Activated CD4-positive, alpha-beta T cell treated with anti-CD3 and anti-CD28 coated beads, Interleukin-2, amount 10 ng/mL, durations not matched to agents 7 days and 5 days (primary cell): ENCODE results near the gene NREP. TPM values are rescaled to one million over a fixed set of nuclear protein-coding genes. Genes with fewer than 3 reads are reported as not detected.

ENCODE experiments used
- CTCF ChIA-PET: fragments of 350-600 bp; sonication (Branson Sonifier 250); formaldehyde crosslinking; loops from one replicate; lab custom pipeline; 2021; ENCODE audit warnings: antibody characterized with exemption; lab: Charles Lee
- POLR2A ChIA-PET: fragments of 350-600 bp; sonication (Branson Sonifier 250); formaldehyde crosslinking; loops from one replicate; lab custom pipeline; 2021; ENCODE audit warnings: antibody characterized with exemption; lab: Charles Lee
- DNase-seq: peaks from one replicate; pipeline ENCODE4 v3.0.0-alpha.2; 2020
- H3K27ac Mint-ChIP-seq: one replicate; pipeline ENCODE4 v1.8.0; 2021; ENCODE audit warnings: mild to moderate bottlenecking, moderate library complexity, mixed read lengths
- H3K27me3 Mint-ChIP-seq: one replicate; pipeline ENCODE4 v1.8.0; 2021; ENCODE audit warnings: mixed read lengths
- H3K36me3 Mint-ChIP-seq: one replicate; pipeline ENCODE4 v1.8.0; 2021; ENCODE audit warnings: low read depth, mixed read lengths
- H3K4me1 Mint-ChIP-seq: one replicate; pipeline ENCODE4 v1.8.0; 2021; ENCODE audit warnings: mixed read lengths
- H3K4me3 Mint-ChIP-seq: one replicate; pipeline ENCODE4 v1.8.0; 2021; ENCODE audit warnings: mild to moderate bottlenecking, moderate library complexity, mixed read lengths
- H3K9me3 Mint-ChIP-seq: one replicate; pipeline ENCODE4 v1.8.0; 2021; ENCODE audit warnings: mixed read lengths
- total RNA-seq, 2 experiments: library from RNA; stranded (reverse); gene quantifications; one replicate each; pipeline ENCODE4 v1.2.3, GENCODE V29; 2021

Gene NREP
- total RNA-seq, 2 experiments from 2014 or later = 22.8 to 27.3 TPM

DNA sequence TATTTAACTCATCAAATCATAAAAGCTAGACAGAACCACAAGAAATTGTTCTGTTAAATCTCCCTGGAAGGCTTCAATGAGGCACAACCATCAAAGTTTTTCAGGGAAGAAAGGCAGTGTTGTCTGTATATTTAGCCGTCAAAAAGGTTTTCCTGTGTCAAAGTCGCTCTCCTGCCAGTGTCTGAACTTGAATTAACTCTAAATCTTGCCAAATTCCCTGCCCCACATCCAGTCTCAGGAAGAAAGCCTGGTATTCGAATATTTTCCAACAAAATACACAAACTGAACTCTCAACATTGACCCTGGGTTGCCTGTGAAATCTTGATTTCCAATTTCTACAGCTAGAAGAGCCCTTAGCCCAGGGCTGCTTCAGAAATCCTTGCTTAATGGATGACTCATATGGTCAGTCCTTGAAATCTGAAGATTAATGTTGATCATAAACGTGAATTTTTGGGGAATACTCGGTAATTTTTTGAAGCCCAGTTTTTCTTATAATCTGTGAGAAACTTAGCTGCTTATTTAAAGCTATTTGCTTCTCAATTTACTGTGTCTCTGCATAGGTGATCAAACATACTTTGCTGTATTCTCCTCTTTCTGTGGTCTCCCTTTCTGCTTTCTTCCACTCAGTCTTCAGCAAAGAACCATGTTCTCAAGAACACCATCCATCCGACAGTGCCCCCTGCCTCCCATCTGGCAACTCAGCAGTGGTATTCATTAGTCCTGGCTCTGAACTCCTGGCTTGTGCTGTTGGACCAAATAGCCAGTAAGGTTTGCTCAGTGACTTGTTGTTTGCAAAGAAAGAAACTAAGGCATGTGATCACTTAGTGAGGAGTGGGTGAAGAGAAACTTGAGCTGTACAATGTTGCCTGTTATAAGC lies 58.9 kb downstream of the NREP start:
- CTCF ChIA-PET = interaction anchor here (1.1 to 1.2 kb wide), 2 partner anchors 57 to 160 kb away, joined by 3 read pairs; no protein-coding TSS in a partner anchor
- POLR2A ChIA-PET = interaction anchor here (0.5 kb wide), 1 partner anchor 61 kb away, joined by 3 read pairs; no protein-coding TSS in a partner anchor

DNA sequence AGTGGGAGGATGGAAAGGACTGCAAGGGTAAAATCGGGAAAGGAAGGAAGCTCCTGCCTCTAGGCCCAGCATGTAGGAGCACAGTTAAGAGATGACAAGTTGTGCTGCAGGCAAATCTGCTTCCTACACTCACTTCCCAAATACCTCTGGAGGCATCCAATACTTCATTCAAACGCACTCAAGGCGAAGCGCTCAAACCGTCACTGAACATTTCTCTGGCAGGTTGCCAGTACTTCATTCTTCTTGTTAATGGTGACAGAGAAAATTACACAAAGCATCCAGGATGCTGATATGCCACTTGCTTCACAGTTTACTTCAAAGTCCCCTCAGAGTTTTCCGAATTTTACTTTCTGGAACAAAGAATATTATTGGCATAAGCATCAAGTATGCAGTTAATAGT lies 59.8 kb downstream of the NREP start:
- H3K4me1 Mint-ChIP-seq = no peaks in the 10 kb centered on the region
- no peak for DNase-seq
- H3K9me3 Mint-ChIP-seq = no peaks in the 10 kb centered on the region
- ChIA-PET POLR2A (no interaction called here), CTCF (no interaction called here)
- no peak overlapping the region for H3K4me3 Mint-ChIP-seq
- no peak overlapping the region for H3K27ac Mint-ChIP-seq
- H3K36me3 Mint-ChIP-seq = no peaks in the 10 kb centered on the region
- peaks cover 15% of the 10 kb centered on the region for H3K27me3 Mint-ChIP-seq

More for the DNA sequence above, 58.9 kb downstream of the NREP start:
- Mint-ChIP-seq H3K27me3 (peaks cover 11% of the 10 kb centered on the region), H3K27ac (no peak overlapping the region), H3K36me3 (no peaks in the 10 kb centered on the region), H3K4me1 (peaks cover 1% of the 10 kb centered on the region), H3K4me3 (no peak overlapping the region), H3K9me3 (no peaks in the 10 kb centered on the region)
- DNase-seq = no peak

DNA sequence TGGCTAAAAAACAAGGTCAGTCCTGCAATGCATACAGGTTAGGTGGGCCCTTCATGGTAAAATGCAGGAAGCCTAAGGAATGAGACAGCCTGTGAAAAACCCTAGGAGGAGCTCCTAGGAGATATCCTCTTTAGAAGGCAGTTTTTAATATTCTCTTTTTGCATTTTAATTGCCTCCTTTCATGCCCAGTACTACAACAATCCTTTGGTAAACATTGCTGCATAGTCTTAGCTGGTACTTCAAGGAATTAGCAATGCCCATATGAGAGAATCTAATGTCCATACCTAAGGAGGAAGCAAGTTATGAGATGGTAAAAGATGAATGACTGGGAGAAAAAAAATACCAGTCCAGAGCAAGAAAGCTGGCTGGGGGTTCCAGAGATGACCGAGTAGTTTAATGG lies 61.0 kb downstream of the NREP start:
- Mint-ChIP-seq H3K36me3 (no peaks in the 10 kb centered on the region), H3K9me3 (no peaks in the 10 kb centered on the region), H3K4me1 (peaks cover 4% of the 10 kb centered on the region), H3K4me3 (no peak overlapping the region), H3K27me3 (peaks cover 14% of the 10 kb centered on the region), H3K27ac (no peak overlapping the region)
- ChIA-PET CTCF (no interaction called here), POLR2A (no interaction called here)
- DNase-seq = no peak

DNA sequence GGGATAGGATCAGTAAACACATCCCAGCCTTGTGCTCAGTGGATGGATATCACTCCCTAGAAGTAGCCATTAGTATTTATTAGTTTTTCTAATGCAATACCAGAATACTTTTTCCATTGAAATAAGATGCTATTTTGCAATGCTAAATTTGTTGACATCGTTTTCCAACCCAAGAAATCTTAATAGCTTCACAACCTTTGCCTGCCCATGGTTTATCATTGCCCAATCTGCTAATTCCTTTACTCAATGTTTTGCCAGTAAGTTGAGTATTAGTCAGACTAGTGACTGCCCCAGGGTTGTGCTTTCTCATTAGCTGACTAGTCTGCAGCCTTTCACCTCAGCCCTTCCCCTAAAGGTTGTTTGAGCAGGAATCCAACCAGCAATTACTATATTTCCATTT lies 62.9 kb downstream of the NREP start:
- H3K4me3 Mint-ChIP-seq = no peak overlapping the region
- POLR2A ChIA-PET = no interaction called here
- CTCF ChIA-PET = interaction anchor here (0.6 to 0.8 kb wide), 2 partner anchors 24 to 329 kb away, joined by 3 to 9 read pairs; no protein-coding TSS in a partner anchor
- peaks cover 12% of the 10 kb centered on the region for H3K27me3 Mint-ChIP-seq
- H3K9me3 Mint-ChIP-seq = no peaks in the 10 kb centered on the region
- DNase-seq = no peak
- H3K4me1 Mint-ChIP-seq = peaks cover 4% of the 10 kb centered on the region
- no peaks in the 10 kb centered on the region for H3K36me3 Mint-ChIP-seq
- no peak overlapping the region for H3K27ac Mint-ChIP-seq

DNA sequence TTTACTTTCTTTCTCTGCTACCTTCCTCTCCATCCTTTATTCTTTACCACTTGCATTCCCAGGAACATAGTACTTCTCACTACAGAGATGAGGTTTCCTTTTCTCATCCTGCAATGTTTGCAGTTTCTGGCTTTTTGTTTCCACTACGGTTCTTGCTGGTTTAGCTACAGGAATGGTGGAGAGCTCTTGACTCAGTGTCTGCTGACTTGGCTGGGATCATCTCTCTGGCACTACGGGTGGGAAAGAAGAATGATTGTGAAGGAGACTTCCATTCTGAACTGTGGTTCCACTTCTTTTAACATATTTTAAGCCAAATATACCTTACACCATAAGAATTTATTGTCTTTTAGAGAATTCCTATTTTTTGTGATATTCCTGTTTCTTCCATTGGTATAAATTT lies 65.1 kb downstream of the NREP start:
- no peak for DNase-seq
- Mint-ChIP-seq H3K36me3 (no peaks in the 10 kb centered on the region), H3K4me1 (peaks cover 4% of the 10 kb centered on the region), H3K9me3 (no peaks in the 10 kb centered on the region), H3K27me3 (peaks cover 12% of the 10 kb centered on the region), H3K27ac (no peak overlapping the region), H3K4me3 (no peak overlapping the region)
- CTCF ChIA-PET = interaction anchor here (0.7 kb wide), 1 partner anchor 139 kb away, joined by 3 read pairs; no protein-coding TSS in a partner anchor
- POLR2A ChIA-PET = no interaction called here

DNA sequence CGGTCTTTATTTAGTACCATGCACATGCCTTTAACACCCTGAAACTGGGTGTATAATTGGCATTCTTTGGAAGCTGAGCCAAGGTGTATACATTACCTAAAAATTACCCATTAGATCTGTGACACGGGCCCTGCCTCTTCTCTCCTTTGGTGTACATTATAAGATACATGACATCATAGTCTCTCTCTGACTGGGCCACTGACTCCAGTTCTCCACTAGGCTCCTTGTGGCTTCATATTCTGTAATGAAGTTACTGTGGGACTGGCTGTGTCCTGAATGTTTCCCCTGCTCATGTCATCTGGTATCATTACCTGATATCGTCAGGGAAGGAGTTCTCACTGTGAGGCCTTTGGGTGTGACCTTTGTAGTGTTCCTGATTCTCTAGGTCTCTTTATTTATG lies 65.5 kb downstream of the NREP start:
- POLR2A ChIA-PET = no interaction called here
- Mint-ChIP-seq H3K4me3 (no peak overlapping the region), H3K4me1 (peaks cover 4% of the 10 kb centered on the region), H3K36me3 (no peaks in the 10 kb centered on the region), H3K9me3 (no peaks in the 10 kb centered on the region), H3K27me3 (peaks cover 12% of the 10 kb centered on the region), H3K27ac (no peak overlapping the region)
- DNase-seq = no peak
- CTCF ChIA-PET = interaction anchor here (0.7 kb wide), 1 partner anchor 139 kb away, joined by 3 read pairs; no protein-coding TSS in a partner anchor

DNA sequence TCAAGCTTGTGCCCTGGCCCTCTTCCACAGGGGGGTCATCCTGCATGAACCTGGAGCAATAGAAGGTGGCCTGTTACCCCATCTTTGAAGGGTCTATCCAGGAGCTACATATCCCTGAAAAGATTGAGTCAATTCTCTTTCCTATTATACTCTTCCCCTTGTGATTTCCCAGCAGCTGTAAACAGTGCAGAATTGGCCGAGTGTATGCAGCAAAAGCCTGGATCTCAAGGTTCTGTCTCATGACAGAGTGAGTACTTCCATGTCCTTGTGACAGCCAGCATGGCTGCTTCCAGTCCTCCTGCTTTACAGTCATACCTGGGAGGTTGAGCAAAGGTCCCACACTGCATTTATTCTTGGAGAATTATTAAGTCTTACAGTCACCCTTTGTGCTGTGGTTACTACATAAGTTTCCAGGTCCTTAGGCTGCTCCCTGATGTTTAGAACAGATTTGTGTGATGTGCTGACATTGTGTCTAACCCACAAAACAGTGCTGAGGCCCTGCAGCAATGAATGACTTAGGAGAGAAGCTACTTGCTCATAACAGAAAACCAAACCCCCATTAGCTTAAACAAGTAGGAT lies 67.5 kb downstream of the NREP start:
- Mint-ChIP-seq H3K4me1 (peaks cover 4% of the 10 kb centered on the region), H3K9me3 (no peaks in the 10 kb centered on the region), H3K4me3 (no peak overlapping the region), H3K27me3 (peaks cover 11% of the 10 kb centered on the region), H3K27ac (no peak overlapping the region), H3K36me3 (no peaks in the 10 kb centered on the region)
- DNase-seq = no peak
- ChIA-PET CTCF (no interaction called here), POLR2A (no interaction called here)

DNA sequence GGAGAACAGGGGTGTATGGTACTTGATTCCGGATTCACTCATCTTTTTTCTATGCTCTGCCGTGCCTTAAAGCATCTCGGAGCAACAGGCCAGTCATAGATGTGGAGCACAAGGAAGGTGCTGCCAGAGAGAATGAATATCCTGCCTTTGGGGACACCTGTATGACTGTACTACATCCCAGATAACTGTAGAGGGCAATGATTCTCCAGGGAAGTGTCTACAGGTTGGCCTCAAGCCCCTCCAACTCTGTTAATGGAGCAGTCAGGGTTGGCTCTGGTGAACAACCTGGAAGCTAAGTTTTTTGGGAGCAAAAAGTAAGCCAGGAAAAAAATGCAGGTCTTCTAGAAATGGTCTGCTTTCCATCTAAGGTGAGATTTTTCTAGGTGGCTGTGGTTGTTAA lies 71.0 kb downstream of the NREP start:
- no peaks in the 10 kb centered on the region for H3K9me3 Mint-ChIP-seq
- H3K27me3 Mint-ChIP-seq = no peaks in the 10 kb centered on the region
- ChIA-PET POLR2A (no interaction called here), CTCF (no interaction called here)
- DNase-seq = peak; percentile 11
- H3K4me1 Mint-ChIP-seq = no peaks in the 10 kb centered on the region
- no peak overlapping the region for H3K4me3 Mint-ChIP-seq
- no peak overlapping the region for H3K27ac Mint-ChIP-seq
- no peaks in the 10 kb centered on the region for H3K36me3 Mint-ChIP-seq

DNA sequence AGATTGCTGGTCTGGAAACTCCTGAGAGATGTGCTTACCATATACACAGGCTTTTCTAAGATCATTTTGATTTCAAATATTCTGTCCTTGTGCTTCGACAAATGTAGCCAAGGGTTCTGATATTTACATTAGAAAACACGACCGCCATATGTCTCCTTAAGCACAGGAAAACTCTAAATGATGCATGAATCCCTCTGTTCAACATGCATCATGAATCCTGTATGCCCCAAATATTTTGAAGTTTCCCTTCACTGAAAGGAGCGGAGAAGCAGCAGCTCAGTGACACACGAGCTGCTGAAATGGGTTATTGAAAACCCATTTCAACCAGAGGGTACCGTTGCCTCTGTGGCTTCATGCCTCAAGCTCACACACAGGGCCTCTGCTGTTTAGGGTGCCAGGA lies 74.4 kb downstream of the NREP start:
- H3K9me3 Mint-ChIP-seq = no peaks in the 10 kb centered on the region
- CTCF ChIA-PET = no interaction called here
- peaks cover 6% of the 10 kb centered on the region for H3K27me3 Mint-ChIP-seq
- no peak for DNase-seq
- H3K36me3 Mint-ChIP-seq = no peaks in the 10 kb centered on the region
- POLR2A ChIA-PET = no interaction called here
- H3K4me1 Mint-ChIP-seq = no peaks in the 10 kb centered on the region
- no peak overlapping the region for H3K4me3 Mint-ChIP-seq
- H3K27ac Mint-ChIP-seq = no peak overlapping the region

DNA sequence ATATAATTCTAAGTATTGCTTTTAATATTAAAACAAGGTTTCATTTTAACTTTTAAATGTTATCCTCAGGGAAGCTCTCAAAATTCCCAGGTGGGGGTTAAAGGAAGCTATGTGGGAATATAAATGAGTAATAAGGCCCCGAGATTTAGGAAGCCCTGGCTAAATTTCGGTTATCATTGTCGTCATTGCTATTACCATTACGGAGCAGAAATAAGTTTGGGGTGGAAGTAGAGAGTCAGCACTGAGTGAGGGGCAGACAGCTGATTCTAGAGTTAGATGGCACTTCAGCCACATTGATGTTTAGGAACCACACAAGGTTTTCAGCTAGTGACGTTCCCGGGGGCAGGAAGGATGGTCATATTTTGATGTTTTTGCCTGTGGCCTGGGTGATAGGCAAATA lies 74.9 kb downstream of the NREP start:
- Mint-ChIP-seq H3K27ac (no peak overlapping the region), H3K36me3 (no peaks in the 10 kb centered on the region), H3K9me3 (no peaks in the 10 kb centered on the region), H3K27me3 (peaks cover 6% of the 10 kb centered on the region), H3K4me1 (no peaks in the 10 kb centered on the region), H3K4me3 (no peak overlapping the region)
- DNase-seq = no peak
- ChIA-PET POLR2A (no interaction called here), CTCF (no interaction called here)

DNA sequence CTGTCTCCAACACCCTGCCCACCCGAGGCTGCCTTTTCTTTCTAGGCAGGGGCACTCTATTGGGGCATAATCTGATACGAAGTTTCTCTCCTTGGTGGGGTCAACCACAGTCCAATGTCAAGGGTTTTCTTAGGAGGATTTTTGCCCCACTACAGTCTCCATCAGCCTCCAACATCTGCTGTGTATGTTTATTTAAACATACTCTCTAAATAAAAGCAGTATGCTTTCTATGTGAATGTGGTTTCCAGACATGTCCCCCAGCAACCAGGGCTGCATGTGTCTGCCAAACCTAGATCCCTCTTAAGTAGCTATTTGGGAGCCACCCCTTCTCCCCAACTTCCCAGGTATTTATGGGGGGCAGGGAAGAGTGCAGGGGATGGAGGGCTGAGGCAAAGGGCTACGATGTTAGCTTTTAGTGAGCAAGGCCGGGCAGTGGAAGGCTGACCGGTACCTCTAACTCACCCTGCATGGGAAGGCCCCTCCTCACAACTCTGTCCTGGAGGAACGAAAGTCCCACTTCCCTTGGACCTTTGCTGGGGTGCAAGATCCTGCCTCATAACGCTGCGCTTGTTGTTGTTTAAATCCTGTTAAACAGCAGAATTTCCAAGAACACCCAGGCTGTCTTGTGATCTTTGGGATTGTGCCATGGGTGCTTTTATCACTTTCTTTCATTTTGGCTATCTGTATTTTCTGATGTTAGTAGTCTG lies 75.4 kb downstream of the NREP start:
- Mint-ChIP-seq H3K27me3 (peaks cover 6% of the 10 kb centered on the region), H3K4me3 (no peak overlapping the region), H3K9me3 (no peaks in the 10 kb centered on the region), H3K36me3 (no peaks in the 10 kb centered on the region), H3K4me1 (no peaks in the 10 kb centered on the region), H3K27ac (no peak overlapping the region)
- POLR2A ChIA-PET = no interaction called here
- CTCF ChIA-PET = no interaction called here
- no peak for DNase-seq

DNA sequence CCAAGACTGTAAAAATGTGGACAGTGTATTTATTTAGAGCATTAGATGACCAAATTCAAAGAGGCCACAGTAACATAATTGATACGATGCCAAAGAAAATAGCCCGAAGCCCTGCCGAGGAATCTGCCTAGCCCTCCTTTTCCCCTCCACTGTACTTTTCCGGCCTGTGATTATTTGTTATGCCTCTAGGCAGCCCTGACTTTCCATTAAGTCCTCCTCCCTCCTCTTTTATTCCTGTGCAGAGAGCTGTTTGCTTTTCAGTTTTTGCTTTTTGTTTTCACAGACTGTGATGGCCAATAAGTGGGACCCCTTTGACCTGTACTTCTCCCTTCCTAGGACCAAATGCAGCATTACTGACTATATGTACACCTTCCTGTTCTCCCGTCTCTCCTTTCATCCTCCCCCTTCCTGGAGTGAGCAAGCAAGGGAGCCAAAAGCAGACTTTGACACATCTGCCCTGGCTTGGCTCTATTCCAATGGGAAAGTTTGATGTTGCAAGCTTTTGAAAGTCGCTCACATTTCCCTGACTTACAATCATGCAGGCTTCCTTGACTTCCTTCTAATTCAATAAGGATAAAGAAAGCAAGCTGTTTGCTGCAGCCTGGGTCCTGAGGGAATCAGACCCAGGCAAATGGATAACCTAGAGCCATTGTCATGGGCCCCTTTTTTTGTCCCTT lies 76.1 kb downstream of the NREP start:
- no peak overlapping the region for H3K4me3 Mint-ChIP-seq
- POLR2A ChIA-PET = no interaction called here
- no peaks in the 10 kb centered on the region for H3K4me1 Mint-ChIP-seq
- H3K36me3 Mint-ChIP-seq = no peaks in the 10 kb centered on the region
- no peaks in the 10 kb centered on the region for H3K9me3 Mint-ChIP-seq
- no peak for DNase-seq
- H3K27ac Mint-ChIP-seq = no peak overlapping the region
- CTCF ChIA-PET = no interaction called here
- peaks cover 9% of the 10 kb centered on the region for H3K27me3 Mint-ChIP-seq
